ENCODE results near the gene UBALD1.

Gene UBALD1

GRCh38 chr16:4633910-4634635 lies 19.4 kb upstream of the UBALD1 start:
- no peaks in the 10 kb centered on the region for H3K27me3 ChIP-seq (ENCODE audit: insufficient read depth, low read depth, severe bottlenecking)
- DNase-seq = no peak
- H3K27ac ChIP-seq = no peak overlapping the region
- no peak overlapping the region for H3K4me3 ChIP-seq (ENCODE audit: low read depth, low read length)
- peaks cover 12% of the 10 kb centered on the region for H3K36me3 ChIP-seq
- H3K9me3 ChIP-seq (ENCODE audit: severe bottlenecking) = peaks cover 2% of the 10 kb centered on the region
- TF ChIP-seq CTCF (IDR thresholded peaks at IDR 0.05; ENCODE audit: low read depth, low read length) = no peak

GRCh38 chr16:4631444-4631843 lies 16.8 kb upstream of the UBALD1 start:
- no peak for DNase-seq
- Histone ChIP-seq H3K4me3 (ENCODE audit: low read depth, low read length) (no peak overlapping the region), H3K9me3 (ENCODE audit: severe bottlenecking) (peaks cover 2% of the 10 kb centered on the region), H3K27me3 (ENCODE audit: insufficient read depth, low read depth, severe bottlenecking) (no peaks in the 10 kb centered on the region), H3K27ac (no peak overlapping the region), H3K36me3 (peaks cover 19% of the 10 kb centered on the region)
- TF ChIP-seq CTCF (IDR thresholded peaks at IDR 0.05; ENCODE audit: low read depth, low read length) = no peak

GRCh38 chr16:4628283-4628682 lies 13.6 kb upstream of the UBALD1 start:
- no peak overlapping the region for H3K27ac ChIP-seq
- no peak for DNase-seq
- peaks cover 14% of the 10 kb centered on the region for H3K36me3 ChIP-seq
- TF ChIP-seq CTCF (IDR thresholded peaks at IDR 0.05; ENCODE audit: low read depth, low read length) = no peak
- H3K9me3 ChIP-seq (ENCODE audit: severe bottlenecking) = peaks cover 2% of the 10 kb centered on the region
- H3K27me3 ChIP-seq (ENCODE audit: insufficient read depth, low read depth, severe bottlenecking) = no peaks in the 10 kb centered on the region
- no peak overlapping the region for H3K4me3 ChIP-seq (ENCODE audit: low read depth, low read length)

GRCh38 chr16:4626396-4626795 lies 11.7 kb upstream of the UBALD1 start:
- Histone ChIP-seq H3K36me3 (peaks cover 13% of the 10 kb centered on the region), H3K27ac (no peak overlapping the region), H3K4me3 (ENCODE audit: low read depth, low read length) (no peak overlapping the region), H3K27me3 (ENCODE audit: insufficient read depth, low read depth, severe bottlenecking) (no peaks in the 10 kb centered on the region), H3K9me3 (ENCODE audit: severe bottlenecking) (peaks cover under 1% of the 10 kb centered on the region)
- no peak for DNase-seq
- TF ChIP-seq CTCF (IDR thresholded peaks at IDR 0.05; ENCODE audit: low read depth, low read length) = no peak

GRCh38 chr16:4625560-4626159 lies 11.0 kb upstream of the UBALD1 start:
- H3K27me3 ChIP-seq (ENCODE audit: insufficient read depth, low read depth, severe bottlenecking) = no peaks in the 10 kb centered on the region
- H3K4me3 ChIP-seq (ENCODE audit: low read depth, low read length) = peak overlapping the region; percentile 73
- no peak for DNase-seq
- no peak for TF ChIP-seq CTCF (IDR thresholded peaks at IDR 0.05; ENCODE audit: low read depth, low read length)
- peaks cover 11% of the 10 kb centered on the region for H3K36me3 ChIP-seq
- H3K27ac ChIP-seq = peak overlapping the region; percentile 95
- H3K9me3 ChIP-seq (ENCODE audit: severe bottlenecking) = no peaks in the 10 kb centered on the region
